ENCODE data around the gene SIGLEC1.

DNA sequence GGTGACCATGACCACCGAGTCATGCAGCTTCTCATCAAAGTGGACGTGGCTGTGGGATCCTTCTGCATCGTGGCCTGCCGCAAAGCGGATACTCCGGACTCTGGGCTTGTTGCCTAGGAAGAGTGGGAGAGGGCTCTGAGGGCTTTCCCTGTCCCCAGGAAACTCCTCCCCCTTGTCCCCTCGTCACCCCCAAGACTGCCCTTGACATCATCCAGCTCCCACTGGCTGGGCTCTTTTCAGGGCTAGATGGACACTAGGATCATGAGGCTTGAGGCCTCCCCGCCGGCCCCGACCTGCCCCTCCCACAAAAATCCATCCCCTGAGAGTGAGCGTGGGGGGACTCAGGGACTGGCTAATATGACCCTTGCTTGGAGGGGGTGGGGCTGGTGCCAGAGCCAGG is 46.2 kb upstream of the SIGLEC1 start:
- TF ChIP-seq POLR2A (IDR thresholded peaks at IDR 0.05; ENCODE audit: low read depth, low read length) (no peak), TAF1 (IDR thresholded peaks at IDR 0.05; ENCODE audit: borderline replicate concordance, low read depth, low read length) (no peak)
